Measurements from ENCODE around the gene TPGS2.
A peak's percentile ranks its signal among the peaks of the same experiment; 100 is the strongest.
"Not testable (repeated sequence)": the region's sequence is repeated elsewhere in the genome, so short reads cannot be mapped to it uniquely, and the experiment has no call there.

TPGS2 gene

DNA sequence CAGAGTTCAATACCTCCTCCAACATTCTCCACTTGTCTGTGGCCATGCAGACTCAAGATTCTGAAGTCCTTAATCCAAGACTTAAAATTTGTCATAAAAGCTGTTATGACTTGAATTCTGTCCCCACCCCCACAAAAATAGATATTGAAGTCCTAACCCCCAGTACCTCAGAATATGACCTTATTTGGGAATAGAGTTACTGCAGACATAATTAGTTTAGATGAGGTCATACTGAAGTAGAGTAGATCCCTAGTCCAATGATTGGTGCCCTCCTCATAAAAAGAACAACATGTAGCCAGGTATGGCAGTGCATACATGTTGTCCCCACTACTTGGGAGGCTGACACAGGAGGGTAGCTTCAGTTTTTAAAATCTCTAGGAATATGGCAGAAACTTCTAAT, 9.2 kb downstream of the TPGS2 start:
- DNase-seq: no peak

DNA sequence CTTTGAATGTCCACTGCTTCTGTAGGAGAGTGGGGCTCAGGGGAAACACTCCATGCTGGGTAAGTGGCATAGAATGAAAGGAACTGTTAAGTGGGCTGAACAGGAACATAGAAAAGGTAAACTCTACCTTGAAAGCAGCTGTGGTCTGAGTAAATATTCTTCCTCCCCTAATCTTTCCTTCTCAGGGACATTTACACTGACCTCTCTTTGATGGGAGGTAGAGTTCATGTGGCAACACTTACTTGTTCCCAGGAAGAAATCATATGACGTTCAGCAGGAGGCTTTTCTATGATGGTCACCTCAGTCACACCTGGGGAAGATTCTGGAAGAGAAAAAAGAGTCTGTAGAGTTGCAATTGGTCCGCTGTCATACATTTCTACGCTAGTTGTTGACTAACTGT, 10.2 kb downstream of the TPGS2 start:
- DNase-seq: no peak

- DNase-seq: no peak
Measured at GRCh38 chr18:36817039-36817438, 11.8 kb downstream of the TPGS2 start.

DNA sequence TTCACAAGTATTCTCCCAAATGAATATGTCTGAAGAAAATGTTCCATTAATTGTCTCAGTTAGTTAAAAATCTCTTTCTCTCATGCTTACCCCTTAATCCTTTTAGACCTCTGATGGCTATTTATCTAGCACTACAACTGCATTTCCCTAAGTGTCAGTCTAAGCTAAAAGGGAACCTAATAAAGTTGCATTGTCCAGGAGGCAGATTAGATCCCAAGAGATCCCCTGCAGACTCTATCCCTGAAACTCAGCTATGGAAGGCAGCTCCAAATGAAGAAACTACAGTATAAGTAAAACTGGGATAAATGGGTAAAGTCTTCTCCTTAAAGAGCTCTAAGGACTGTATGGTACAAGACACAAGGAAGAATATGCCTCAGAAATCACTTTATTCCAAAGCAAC, 12.7 kb downstream of the TPGS2 start:
- not testable (repeated sequence) for DNase-seq

GRCh38 chr18:36814994-36815393, 13.8 kb downstream of the TPGS2 start:
- DNase-seq: no peak

GRCh38 chr18:36813824-36814223, 15.0 kb downstream of the TPGS2 start:
- DNase-seq: no peak

- no peak for DNase-seq
Measured at GRCh38 chr18:36813101-36813775, 15.6 kb downstream of the TPGS2 start.

DNA sequence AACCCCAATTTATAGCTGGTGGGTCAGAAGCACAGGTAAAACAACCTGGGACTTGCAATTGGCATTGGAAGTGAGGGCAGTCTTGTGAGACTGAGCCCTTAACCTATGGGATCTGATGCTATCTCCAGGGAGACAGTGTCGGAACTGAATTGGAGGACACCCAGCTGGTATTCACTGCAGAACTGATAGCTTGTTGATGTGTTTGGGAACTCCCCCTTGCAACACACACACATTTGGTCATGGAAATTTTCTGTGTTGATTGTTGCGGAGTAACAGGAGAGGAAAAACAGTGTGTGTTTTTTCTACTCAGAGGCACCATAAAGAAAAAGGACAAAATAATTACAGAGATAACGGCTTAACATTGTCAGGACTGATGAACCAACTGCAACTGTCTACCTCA, 16.1 kb downstream of the TPGS2 start:
- no peak for DNase-seq

- no peak for DNase-seq
Measured at GRCh38 chr18:36811955-36812354, 16.8 kb downstream of the TPGS2 start.

- DNase-seq: no peak
Measured at GRCh38 chr18:36811430-36811829, 17.4 kb downstream of the TPGS2 start.

- peak; percentile 59 for DNase-seq
Measured at GRCh38 chr18:36809590-36810381, 19.0 kb downstream of the TPGS2 start.

GRCh38 chr18:36808681-36809080, 20.1 kb downstream of the TPGS2 start:
- DNase-seq: no peak

GRCh38 chr18:36805105-36805504, 23.7 kb downstream of the TPGS2 start:
- no peak for DNase-seq

GRCh38 chr18:36798738-36799473, 29.9 kb downstream of the TPGS2 start:
- no peak for DNase-seq

DNA sequence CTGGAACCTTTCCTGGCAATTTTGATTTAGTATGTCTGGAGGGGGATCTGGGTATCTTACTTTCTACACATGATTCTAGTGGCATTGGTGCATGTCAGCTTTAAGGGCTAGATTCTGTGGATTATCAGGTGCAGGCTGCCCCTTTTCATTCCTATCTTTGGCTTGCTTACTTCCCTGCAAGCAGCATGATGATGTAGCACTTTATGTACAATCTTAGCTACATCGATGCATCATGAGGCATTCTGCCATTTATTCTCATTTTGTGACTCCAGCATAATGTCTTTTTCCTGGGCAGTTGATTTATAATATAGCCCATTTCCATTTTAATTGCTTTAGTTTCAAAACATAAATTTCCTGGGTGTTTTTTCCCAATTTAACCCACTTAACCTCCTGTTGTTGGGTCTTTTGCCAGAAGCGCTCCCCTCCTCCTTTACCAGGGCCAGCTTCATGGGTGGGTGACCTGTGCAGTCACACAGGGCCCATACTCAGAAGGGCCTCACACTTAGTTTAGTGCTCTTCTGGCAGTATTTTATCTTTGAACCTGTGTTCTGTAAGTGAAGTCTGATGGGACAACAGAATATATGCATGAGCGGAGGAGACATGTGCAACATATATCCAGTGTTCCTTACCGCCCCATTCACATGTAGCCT, 36.0 kb downstream of the TPGS2 start:
- no peak for DNase-seq

- no peak for DNase-seq
Measured at GRCh38 chr18:36786686-36787085, 42.1 kb downstream of the TPGS2 start.

DNA sequence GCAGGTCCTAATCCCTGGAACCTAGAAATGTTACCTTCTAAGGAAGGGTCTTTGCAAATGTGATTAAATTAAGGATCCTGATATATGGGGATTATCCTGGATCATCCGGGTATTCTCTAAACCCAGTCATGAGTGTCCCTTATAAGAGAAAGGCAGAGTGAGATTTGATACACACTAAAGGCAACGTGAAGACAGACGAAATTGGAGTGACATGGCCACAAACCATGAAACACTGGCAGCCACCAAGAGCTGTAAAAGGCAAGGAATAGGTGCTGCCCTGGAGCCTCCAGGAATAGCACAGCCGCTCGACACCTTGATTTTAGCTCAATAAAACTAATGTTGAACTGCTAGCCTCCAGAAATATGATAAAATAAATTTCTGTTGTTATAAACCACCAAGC, 45.0 kb downstream of the TPGS2 start:
- DNase-seq: no peak

- DNase-seq: no peak
Measured at GRCh38 chr18:36782710-36783109, 46.1 kb downstream of the TPGS2 start.

DNA sequence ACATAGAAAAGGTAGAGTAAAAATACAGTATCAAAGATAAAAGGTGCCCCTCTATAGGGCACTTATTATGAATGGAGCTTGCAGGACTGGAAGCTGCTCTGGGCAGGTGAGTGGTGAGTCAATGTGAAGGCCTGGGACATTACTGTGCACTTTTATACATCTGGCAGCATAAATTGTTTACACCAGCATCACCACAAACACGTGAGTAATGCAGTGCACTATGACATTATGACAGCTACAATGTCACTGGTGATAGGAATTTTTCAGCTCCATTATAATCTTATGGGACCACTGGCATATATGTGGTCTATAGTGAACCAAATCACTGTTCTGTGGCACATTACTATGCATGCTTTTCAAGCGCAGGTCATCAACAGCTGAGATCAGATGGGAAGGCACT, 48.1 kb downstream of the TPGS2 start:
- no peak for DNase-seq

DNA sequence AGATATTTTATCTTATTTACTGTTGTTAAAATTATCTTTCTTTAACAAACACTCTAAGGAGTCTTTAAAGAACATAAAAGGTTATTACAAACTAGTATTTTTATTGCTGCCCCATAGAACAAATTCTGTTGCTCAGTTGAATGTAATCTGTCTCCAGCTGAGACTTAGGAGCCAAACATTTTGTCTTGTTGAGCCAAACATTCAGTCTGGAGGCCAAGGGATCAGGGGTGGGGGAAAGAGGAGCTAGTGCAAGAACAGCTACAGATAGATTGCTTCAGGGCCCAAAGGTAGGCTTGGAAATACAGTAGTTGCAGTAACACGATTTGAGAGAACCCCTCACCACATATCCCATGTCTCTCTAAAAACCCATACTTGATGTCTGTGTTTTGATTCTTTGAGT, 51.2 kb downstream of the TPGS2 start:
- no peak for DNase-seq

DNA sequence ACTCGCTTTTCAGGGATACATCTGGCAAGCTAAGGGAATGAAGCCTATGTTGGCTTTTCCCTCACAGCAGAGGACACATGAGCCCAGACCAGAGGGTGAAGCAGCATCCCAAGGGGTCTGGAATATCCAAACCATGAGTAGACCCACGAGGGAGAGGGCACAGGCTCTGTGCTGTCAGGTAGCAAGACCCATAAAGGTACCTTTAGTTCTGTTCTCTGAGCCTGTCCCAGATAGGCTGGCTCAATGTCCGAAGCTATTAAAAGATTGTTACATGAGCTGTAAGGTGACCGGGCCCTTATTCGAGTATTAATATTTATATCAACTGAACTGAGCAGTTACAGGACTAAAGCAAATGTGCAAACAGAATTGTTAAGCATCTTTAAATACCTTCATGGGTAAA, 52.2 kb downstream of the TPGS2 start:
- DNase-seq: no peak

GRCh38 chr18:36775396-36775795, 53.4 kb downstream of the TPGS2 start:
- no peak for DNase-seq

DNA sequence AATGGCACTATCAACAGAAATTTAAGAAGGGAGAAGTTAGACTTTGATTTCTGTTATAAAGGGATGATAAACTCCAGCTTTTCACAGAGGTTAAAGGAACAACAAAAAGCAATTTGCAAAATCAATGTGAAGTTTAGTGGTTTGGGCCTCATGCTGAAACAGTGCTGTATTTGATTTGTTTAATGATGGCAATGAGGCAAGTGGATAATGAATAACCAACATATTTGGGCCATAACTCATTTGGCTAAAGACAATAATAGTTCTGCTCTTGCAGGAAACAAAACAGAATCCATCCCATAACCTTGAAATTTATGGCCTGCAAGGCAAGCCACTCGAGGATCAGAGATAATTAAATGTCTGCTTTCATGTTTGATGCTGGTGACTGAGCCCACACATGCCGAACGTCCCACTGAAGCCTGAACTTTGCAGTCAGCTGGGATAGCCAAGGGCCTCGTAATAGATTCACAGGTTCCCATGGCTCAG, 56.5 kb downstream of the TPGS2 start:
- DNase-seq: no peak

All from activated CD8-positive, alpha-beta memory T cell treated with anti-CD3 and anti-CD28 coated beads for 24 hours (primary cell).